Measurements from ENCODE around the gene ZBTB44. TPM values are rescaled to one million over a fixed set of nuclear protein-coding genes. Genes with fewer than 3 reads are reported as not detected.

ZBTB44 gene
- total RNA-seq, 2 experiments from 2014 or later: 38.2 to 49.4 TPM

DNA sequence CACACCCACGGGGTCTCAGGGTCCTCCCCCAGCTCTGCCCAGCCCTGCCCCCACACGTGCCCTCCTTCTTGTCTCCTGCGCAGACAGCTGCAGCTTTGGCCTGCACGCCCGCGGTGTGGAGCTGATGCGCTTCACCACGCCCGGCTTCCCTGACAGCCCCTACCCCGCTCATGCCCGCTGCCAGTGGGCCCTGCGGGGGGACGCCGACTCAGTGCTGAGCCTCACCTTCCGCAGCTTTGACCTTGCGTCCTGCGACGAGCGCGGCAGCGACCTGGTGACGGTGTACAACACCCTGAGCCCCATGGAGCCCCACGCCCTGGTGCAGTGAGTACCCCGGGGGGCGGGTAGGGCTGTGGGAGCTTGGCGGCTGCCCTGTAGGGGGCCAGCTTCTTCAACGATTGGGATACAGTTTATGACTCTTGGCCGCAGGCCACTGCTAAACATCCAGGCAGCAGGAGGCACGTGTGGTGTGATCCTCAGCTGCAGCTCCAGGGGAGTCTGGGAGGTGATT lies 124.3 kb downstream of the ZBTB44 start:
- CTCF ChIA-PET: interaction anchor here (0.6 kb wide), 1 partner anchor 502 kb away, joined by 3 read pairs; no protein-coding TSS in a partner anchor
- no peak for ATAC-seq
- H3K27me3 Mint-ChIP-seq: no peaks in the 10 kb centered on the region

DNA sequence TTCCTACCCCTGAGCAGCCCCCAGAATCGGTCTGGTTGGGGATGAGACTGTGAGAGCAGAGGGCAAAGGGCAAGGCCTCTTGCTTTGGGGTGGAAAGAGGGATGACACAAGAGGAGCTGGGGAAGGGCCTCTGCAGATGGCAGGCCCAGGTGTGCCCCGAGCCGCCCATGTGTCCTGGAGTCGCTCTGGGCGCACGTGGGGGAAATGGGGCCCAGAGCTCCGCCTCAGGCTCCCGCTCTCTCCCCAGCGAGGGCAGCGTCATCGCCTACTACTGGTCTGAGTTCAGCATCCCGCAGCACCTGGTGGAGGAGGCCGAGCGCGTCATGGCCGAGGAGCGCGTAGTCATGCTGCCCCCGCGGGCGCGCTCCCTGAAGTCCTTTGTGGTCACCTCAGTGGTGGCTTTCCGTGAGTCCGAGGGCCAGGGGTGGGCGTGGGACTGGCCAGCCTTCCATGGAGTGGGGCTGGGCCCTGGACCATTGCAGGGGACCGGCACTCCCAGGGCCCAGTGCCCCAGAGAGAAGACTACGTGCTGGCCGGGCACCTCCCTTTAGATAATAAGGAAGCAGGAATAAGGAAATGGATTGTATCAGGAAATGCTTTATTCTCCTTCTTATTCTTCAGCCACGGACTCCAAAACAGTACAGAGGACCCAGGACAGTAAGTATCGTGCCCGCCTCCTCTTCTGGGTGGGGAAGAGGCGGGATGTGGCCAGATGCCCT lies 125.1 kb downstream of the ZBTB44 start:
- Mint-ChIP-seq H3K4me3 (no peak overlapping the region), H3K9me3 (ENCODE audit: low read depth) (no peaks in the 10 kb centered on the region), H3K27me3 (no peaks in the 10 kb centered on the region), H3K36me3 (ENCODE audit: low read depth) (no peaks in the 10 kb centered on the region), H3K4me1 (no peaks in the 10 kb centered on the region), H3K27ac (no peak overlapping the region)
- intact Hi-C loops (cut with DNase I, micrococcal nuclease): no loop called here
- no peak for DNase-seq
- CTCF ChIA-PET: interaction anchor here (0.6 kb wide), 1 partner anchor 501 kb away, joined by 3 read pairs; no protein-coding TSS in a partner anchor
- no peak for ATAC-seq
- POLR2A ChIA-PET: no interaction called here

More for the DNA sequence above, 124.3 kb downstream of the ZBTB44 start:
- Mint-ChIP-seq H3K4me1 (no peaks in the 10 kb centered on the region), H3K36me3 (ENCODE audit: low read depth) (no peaks in the 10 kb centered on the region), H3K9me3 (ENCODE audit: low read depth) (no peaks in the 10 kb centered on the region), H3K27ac (no peak overlapping the region), H3K4me3 (no peak overlapping the region)
- no peak for DNase-seq
- intact Hi-C loops (cut with DNase I, micrococcal nuclease): no loop called here
- POLR2A ChIA-PET: no interaction called here

DNA sequence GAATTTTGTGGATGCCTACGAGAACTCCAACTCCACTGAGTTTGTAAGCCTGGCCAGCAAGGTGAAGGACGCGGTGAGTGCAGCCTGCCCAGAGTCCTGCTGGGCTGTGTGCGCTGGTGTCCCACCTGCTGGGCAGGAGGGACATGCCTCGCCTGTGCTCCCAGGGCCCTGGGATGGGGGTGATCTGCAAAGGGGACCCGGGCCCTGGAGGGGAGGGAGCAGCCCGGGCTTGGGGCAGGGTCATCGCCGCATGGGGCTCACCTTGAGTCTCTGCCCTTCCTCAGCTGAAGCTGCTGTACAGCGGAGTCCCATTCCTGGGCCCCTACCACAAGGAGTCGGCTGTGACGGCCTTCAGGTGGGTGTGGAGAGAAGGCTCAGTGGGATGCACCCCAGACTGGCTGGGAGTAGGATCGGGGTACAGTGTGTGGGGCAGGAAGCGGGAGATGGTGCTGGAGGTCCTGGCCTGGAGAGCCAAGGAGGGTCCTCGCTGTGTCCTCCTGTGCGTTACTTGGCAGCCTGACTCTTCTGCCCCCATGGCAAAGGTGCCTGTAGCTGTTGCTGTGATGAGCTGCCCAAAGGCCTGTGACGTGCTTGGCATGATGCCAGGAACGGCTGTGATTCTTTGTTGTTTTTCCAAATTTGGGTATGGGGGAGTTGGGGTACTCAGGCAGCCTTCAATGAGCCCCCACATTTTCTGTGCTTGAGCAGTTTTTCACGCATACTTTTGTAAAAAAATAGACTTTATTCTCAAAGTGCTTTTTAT lies 126.0 kb downstream of the ZBTB44 start:
- Mint-ChIP-seq H3K27me3 (no peaks in the 10 kb centered on the region), H3K36me3 (ENCODE audit: low read depth) (no peaks in the 10 kb centered on the region), H3K4me1 (no peaks in the 10 kb centered on the region), H3K4me3 (no peak overlapping the region), H3K9me3 (ENCODE audit: low read depth) (no peaks in the 10 kb centered on the region), H3K27ac (no peak overlapping the region)
- intact Hi-C loops (cut with DNase I, micrococcal nuclease): no loop called here
- no peak for ATAC-seq
- DNase-seq: no peak
- POLR2A ChIA-PET: no interaction called here
- CTCF ChIA-PET: no interaction called here

DNA sequence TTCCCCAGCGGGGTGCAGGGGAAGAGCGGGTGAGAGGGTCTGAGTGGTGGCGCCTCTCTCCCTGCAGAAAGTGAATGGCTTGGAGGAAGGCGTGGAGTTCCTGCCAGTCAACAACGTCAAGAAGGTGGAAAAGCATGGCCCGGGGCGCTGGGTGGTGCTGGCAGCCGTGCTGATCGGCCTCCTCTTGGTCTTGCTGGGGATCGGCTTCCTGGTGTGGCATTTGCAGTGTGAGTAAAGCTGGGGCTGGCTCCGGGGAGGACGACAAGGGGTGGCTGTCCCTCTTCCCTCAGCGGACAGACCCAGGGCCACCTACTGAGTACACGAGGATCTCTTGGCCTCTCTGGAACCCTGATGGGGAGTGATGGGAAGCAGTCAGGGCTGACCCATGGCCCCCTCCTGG lies 126.7 kb downstream of the ZBTB44 start:
- ChIA-PET CTCF (no interaction called here), POLR2A (no interaction called here)
- H3K4me3 Mint-ChIP-seq: no peak overlapping the region
- DNase-seq (no peak), ATAC-seq (no peak)
- H3K4me1 Mint-ChIP-seq: no peaks in the 10 kb centered on the region
- intact Hi-C loops (cut with DNase I, micrococcal nuclease): no loop called here
- H3K27me3 Mint-ChIP-seq: no peaks in the 10 kb centered on the region
- no peaks in the 10 kb centered on the region for H3K36me3 Mint-ChIP-seq (ENCODE audit: low read depth)
- H3K27ac Mint-ChIP-seq: no peak overlapping the region
- no peaks in the 10 kb centered on the region for H3K9me3 Mint-ChIP-seq (ENCODE audit: low read depth)

DNA sequence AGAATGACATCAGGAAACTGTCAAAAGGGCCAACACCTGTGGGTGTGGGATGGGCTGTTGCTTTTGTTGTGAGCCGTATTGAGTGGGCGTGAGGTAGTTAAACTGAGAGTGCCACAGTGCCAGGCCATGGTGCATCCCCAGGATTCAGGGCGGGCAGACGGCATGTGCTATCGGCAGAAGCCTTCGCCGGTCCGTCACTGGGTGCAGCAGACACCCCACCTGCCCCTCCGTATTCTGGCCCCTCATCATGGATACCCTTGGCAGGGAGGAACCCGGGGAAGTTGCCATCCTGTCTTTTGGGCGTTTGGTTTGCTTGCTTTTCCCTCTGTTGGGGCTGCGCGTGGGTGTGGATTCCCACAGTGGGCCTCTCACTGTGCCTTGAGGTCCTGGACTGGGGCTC lies 127.6 kb downstream of the ZBTB44 start:
- Mint-ChIP-seq H3K4me1 (no peaks in the 10 kb centered on the region), H3K9me3 (ENCODE audit: low read depth) (no peaks in the 10 kb centered on the region), H3K27me3 (no peaks in the 10 kb centered on the region), H3K36me3 (ENCODE audit: low read depth) (no peaks in the 10 kb centered on the region), H3K4me3 (no peak overlapping the region), H3K27ac (no peak overlapping the region)
- CTCF ChIA-PET: no interaction called here
- POLR2A ChIA-PET: no interaction called here
- intact Hi-C loops (cut with DNase I, micrococcal nuclease): no loop called here
- no peak for DNase-seq
- no peak for ATAC-seq

DNA sequence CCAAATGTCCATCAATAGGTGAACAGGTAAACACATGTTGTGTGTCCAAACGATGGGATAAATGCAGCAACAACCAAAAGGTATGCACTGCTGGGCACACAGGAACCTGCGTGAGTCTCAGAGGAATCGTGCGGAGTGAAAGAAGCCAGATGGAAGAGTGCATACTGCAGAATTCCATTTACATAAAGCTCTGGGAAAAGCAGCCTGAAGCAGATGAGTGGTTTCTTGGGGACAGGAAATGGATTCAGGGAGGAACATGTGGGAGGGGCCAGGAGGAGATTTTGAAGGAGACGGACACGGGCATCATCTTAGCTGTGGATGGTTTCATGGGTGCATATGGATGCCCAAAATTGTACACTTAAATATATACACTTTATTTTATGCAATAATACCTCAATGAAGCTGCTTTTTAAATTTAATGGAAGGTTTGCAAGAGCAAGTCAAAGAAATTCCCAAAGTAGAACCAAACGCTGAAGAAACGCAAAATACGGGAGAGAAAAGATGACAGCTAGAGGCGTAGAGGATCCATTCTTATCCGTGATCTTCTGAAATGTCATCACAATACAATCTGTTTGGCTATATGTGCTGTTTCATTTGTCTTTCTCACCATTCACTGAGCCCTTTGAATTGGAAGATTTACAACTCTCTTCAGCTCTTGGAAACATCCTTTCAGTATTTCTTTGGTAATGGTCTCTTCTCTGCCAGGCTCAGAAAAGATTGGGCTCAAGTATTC lies 130.7 kb downstream of the ZBTB44 start:
- Mint-ChIP-seq H3K27ac (no peak overlapping the region), H3K4me3 (no peak overlapping the region), H3K27me3 (no peaks in the 10 kb centered on the region), H3K36me3 (ENCODE audit: low read depth) (no peaks in the 10 kb centered on the region), H3K4me1 (no peaks in the 10 kb centered on the region), H3K9me3 (ENCODE audit: low read depth) (no peaks in the 10 kb centered on the region)
- ATAC-seq: no peak
- POLR2A ChIA-PET: interaction anchor here (0.6 kb wide), 1 partner anchor 38 kb away, joined by 7 read pairs; no protein-coding TSS in a partner anchor
- CTCF ChIA-PET: interaction anchor here (0.6 to 1.5 kb wide), 3 partner anchors 10 to 258 kb away, joined by 3 read pairs; no protein-coding TSS in a partner anchor
- intact Hi-C loops (cut with DNase I, micrococcal nuclease): no loop called here
- no peak for DNase-seq

DNA sequence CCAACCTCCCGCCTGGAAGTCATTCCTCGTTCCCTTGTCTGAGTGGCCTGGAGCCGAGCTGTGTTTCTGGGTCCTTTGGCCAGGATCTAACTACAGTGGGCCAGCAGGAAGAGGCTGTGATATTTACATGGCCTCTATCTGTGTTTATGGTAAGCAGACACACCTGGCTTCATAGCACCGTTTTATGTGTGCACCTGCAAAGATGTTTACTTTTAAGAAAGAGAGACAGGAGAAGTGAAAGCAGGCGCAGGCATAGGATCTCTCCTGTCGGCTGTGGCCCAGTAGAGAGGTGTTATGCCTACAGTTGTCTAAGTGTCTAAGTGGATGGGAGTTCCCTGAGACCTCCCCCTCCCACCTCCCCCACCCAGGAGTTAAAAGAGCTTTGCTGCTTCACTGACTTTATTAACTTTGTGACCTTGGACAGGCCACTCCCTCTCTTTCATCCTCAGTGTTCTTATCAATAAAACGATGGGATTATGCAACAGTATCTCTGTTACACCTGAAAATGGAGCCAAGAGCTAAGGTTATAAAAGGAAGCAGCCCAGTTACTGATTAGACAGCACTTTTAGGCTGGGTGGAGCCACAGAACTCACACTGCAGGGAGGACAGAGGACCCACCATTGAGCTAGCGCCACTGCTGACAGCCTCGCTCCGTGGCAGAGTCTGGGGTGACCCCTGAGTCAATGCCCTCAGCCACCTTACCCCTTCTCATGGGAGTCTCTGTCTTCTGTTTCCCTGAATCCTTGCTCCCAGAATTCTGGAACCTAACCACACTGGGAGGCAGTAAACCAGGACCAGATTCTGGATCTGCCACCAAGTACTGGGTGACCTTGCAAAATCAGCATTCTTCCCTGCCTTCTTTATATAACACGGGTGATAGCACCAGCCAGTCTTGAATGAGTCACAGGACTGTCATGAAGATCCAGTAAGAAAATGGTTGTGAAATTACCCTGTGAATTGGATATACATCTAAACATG lies 133.1 kb downstream of the ZBTB44 start:
- Mint-ChIP-seq H3K27ac (no peak overlapping the region), H3K4me1 (no peaks in the 10 kb centered on the region), H3K4me3 (no peak overlapping the region), H3K27me3 (no peaks in the 10 kb centered on the region), H3K9me3 (ENCODE audit: low read depth) (no peaks in the 10 kb centered on the region), H3K36me3 (ENCODE audit: low read depth) (no peaks in the 10 kb centered on the region)
- intact Hi-C loops (cut with DNase I, micrococcal nuclease): no loop called here
- no peak for DNase-seq
- ATAC-seq: no peak
- POLR2A ChIA-PET: no interaction called here
- CTCF ChIA-PET: no interaction called here

DNA sequence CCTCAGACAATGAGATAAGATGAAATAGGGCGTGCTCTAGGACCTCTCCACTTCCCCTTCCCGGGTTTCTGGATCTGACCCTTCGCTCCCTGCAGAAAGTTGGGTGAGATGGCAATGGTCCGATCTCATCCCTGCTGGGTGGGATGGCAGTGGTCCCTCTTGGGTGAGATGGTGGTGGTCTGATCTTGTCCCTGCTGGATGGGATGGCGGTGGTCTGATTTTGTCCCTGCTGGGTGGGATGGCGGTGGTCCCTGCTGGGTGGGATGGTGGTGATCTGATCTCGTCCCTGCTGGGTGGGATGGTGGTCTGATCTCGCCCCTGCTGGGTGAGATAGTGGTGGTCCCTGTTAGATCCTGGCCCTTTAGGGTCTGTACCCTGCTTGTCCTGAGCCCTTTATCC lies 133.8 kb downstream of the ZBTB44 start:
- ATAC-seq (no peak), DNase-seq (no peak)
- intact Hi-C loops (cut with DNase I, micrococcal nuclease): no loop called here
- H3K27ac Mint-ChIP-seq: no peak overlapping the region
- POLR2A ChIA-PET: no interaction called here
- CTCF ChIA-PET: no interaction called here
- H3K27me3 Mint-ChIP-seq: peaks cover 2% of the 10 kb centered on the region
- H3K4me3 Mint-ChIP-seq: no peak overlapping the region
- no peaks in the 10 kb centered on the region for H3K9me3 Mint-ChIP-seq (ENCODE audit: low read depth)
- H3K36me3 Mint-ChIP-seq (ENCODE audit: low read depth): no peaks in the 10 kb centered on the region
- H3K4me1 Mint-ChIP-seq: no peaks in the 10 kb centered on the region

DNA sequence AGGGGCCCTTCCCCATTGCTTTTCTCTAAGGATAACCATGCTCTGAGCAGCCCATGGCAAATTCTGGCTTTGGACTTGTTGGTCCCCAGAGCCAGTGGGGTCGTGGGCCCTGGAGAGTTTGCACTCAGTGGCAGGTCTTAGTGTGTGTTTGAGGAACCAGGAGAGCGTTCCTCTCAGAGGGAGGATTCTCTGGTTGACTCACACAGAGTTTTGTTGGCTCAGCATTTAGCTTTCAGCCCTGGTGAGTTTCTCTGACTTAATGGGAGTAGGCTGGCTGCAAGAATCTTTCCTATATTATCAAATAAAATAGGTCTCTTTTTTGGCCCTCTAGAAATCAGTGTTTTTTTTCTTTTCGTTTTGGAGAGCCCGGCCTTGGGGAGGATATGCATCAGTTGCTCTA lies 134.2 kb downstream of the ZBTB44 start:
- peaks cover 2% of the 10 kb centered on the region for H3K27me3 Mint-ChIP-seq
- ATAC-seq: no peak
- no peak overlapping the region for H3K4me3 Mint-ChIP-seq
- no peaks in the 10 kb centered on the region for H3K4me1 Mint-ChIP-seq
- DNase-seq: no peak
- H3K27ac Mint-ChIP-seq: no peak overlapping the region
- no peaks in the 10 kb centered on the region for H3K36me3 Mint-ChIP-seq (ENCODE audit: low read depth)
- ChIA-PET CTCF (interaction anchor here (0.5 kb wide), 1 partner anchor 499 kb away, joined by 3 read pairs; no protein-coding TSS in a partner anchor), POLR2A (no interaction called here)
- intact Hi-C loops (cut with DNase I, micrococcal nuclease): no loop called here
- H3K9me3 Mint-ChIP-seq (ENCODE audit: low read depth): no peaks in the 10 kb centered on the region

DNA sequence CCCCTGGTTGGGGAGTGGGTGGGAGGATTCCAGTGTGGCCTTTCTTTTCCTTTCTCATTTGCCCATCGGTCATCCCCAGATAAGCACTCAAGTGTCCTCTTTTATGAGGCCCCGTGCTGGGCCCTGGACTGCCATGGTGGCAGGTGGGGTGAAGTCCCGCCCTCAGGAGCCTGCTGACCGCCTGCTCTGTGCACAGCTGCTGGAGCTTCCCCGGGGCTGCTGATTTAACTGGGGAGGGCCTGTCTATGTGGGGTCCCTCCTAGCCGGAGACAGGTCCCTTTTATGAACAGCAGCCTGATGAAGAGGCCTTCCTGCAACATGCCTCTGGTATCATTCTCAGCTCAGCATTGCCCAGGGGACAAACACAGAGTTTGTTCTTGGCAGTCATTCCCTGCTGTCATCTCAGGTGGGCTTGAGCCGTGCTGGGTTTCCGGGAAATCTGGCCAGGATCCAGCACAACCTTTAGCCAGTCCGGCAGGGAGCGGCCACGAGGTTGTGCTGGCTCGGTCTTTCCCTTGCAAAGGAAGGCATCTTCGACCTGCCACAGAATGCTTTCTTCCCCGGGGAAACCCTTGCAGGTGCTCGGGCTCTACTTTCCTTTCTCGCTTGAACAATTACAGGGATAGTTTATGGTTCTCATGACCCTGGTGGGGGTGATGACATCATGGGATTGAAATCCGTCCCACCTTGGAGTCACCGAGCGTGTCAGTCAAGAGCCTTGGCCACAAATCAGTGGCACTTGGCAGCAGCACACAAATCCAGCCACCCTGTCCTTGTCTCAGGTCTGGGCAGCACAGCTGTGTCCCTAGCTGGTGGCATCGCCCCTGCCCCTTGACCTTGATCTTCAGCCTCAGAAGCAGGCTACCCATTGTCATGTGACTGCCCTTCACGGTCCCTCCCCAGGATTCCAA lies 135.1 kb downstream of the ZBTB44 start:
- intact Hi-C loops (cut with DNase I, micrococcal nuclease): no loop called here
- Mint-ChIP-seq H3K4me3 (no peak overlapping the region), H3K4me1 (no peaks in the 10 kb centered on the region)

More for the DNA sequence above, 135.1 kb downstream of the ZBTB44 start:
- peaks cover 5% of the 10 kb centered on the region for H3K27me3 Mint-ChIP-seq
- ChIA-PET POLR2A (no interaction called here), CTCF (interaction anchor here (0.5 kb wide), 1 partner anchor 499 kb away, joined by 3 read pairs; no protein-coding TSS in a partner anchor)
- peaks cover 6% of the 10 kb centered on the region for H3K9me3 Mint-ChIP-seq (ENCODE audit: low read depth)
- no peak for DNase-seq
- ATAC-seq: no peak
- H3K36me3 Mint-ChIP-seq (ENCODE audit: low read depth): no peaks in the 10 kb centered on the region
- H3K27ac Mint-ChIP-seq: no peak overlapping the region
